HG02610 (cell line): Measurements from ENCODE around the gene CCNL2.
"Not testable (repeated sequence)": the region's sequence is repeated elsewhere in the genome, so short reads cannot be mapped to it uniquely, and the experiment has no call there.

ENCODE experiments used
- ATAC-seq: cut with Tn5 transposase; IDR thresholded peaks from one replicate; pipeline ENCODE4 v1.9.1; 2021; ENCODE audit warnings: mild to moderate bottlenecking, moderate library complexity; ENCODE audit not compliant: unreplicated experiment

The CCNL2 gene

GRCh38 chr1:1401457-1402010 lies 2.4 kb upstream of the CCNL2 start:
- no peak for ATAC-seq

GRCh38 chr1:1400576-1401456 lies 1.7 kb upstream of the CCNL2 start:
- no peak for ATAC-seq

GRCh38 chr1:1399872-1400575 lies 889 bp upstream of the CCNL2 start:
- no peak for ATAC-seq

- peak; percentile 2 for ATAC-seq
Observed at GRCh38 chr1:1398677-1399186, 403 bp downstream of the CCNL2 start.

- no peak for ATAC-seq
Observed at GRCh38 chr1:1397839-1398523, 1.2 kb downstream of the CCNL2 start.

- no peak for ATAC-seq
Observed at GRCh38 chr1:1395166-1395565, 4.0 kb downstream of the CCNL2 start.

GRCh38 chr1:1394116-1394515 lies 5.0 kb downstream of the CCNL2 start:
- no peak for ATAC-seq

GRCh38 chr1:1393428-1393827 lies 5.7 kb downstream of the CCNL2 start:
- ATAC-seq = no peak

GRCh38 chr1:1393014-1393413 lies 6.1 kb downstream of the CCNL2 start:
- ATAC-seq = no peak

- no peak for ATAC-seq
Observed at GRCh38 chr1:1391225-1391624, 7.9 kb downstream of the CCNL2 start.

- no peak for ATAC-seq
Observed at GRCh38 chr1:1390675-1391074, 8.5 kb downstream of the CCNL2 start.

GRCh38 chr1:1388078-1388472 lies 11.1 kb downstream of the CCNL2 start:
- ATAC-seq = no peak

- ATAC-seq = no peak
Observed at GRCh38 chr1:1387098-1388077, 11.7 kb downstream of the CCNL2 start.

- no peak for ATAC-seq
Observed at GRCh38 chr1:1385931-1386330, 13.2 kb downstream of the CCNL2 start.

- ATAC-seq = not testable (repeated sequence)
Observed at GRCh38 chr1:1385339-1385738, 13.8 kb downstream of the CCNL2 start.

GRCh38 chr1:1381294-1381693 lies 17.8 kb downstream of the CCNL2 start:
- ATAC-seq = no peak

- no peak for ATAC-seq
Observed at GRCh38 chr1:1380860-1381259, 18.3 kb downstream of the CCNL2 start.

GRCh38 chr1:1377540-1378205 lies 21.5 kb downstream of the CCNL2 start:
- ATAC-seq = no peak

GRCh38 chr1:1376551-1377226 lies 22.4 kb downstream of the CCNL2 start:
- no peak for ATAC-seq
